SW480 (cell line): ENCODE measurements around the gene SNX27.
A peak's percentile ranks its signal among the peaks of the same experiment; 100 is the strongest.
"Not testable (repeated sequence)": the region's sequence is repeated elsewhere in the genome, so short reads cannot be mapped to it uniquely, and the experiment has no call there.

Source experiments
- DNase-seq: peaks from one replicate; pipeline ENCODE4 v3.0.0-alpha.2; 2016; ENCODE audit warnings: low spot score

SNX27 gene

DNA sequence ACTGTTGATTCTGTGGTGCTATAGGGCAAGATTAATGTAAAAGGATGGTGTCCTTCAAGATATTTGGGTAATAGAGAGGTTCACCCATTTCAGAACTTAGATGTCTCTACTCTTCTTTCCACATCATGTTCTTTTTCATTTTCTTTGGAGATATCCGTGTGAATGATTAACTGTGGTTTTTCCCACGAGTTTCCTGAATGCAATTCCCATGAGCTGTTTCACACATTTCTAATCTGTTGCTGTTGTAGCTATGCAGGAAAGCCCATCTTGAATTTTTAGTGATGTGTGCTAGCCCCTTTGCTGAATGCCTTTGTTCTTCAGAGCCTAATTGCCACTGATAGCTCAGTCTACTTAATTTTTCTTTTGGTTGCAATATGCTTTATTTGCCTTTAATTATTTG, 27.6 kb downstream of the SNX27 start:
- DNase-seq, result peak; percentile 12

DNA sequence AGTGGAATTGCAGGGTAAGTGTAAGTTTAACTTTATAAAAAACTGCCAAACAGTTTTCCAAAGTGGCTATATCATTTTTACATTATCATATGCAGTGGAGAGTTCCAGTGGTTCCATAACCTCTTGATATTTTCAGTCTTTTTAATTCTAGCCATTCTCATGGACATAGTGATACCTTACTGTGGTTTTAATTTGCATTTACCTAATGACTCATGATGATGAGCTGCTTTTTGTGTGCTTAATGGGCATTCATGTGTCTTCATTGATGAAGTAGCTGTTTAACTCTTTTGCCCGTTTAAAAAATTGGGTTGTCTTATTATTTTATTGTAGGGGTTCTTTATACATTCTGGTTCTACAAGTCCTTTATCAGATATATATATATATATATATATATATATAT, 29.4 kb downstream of the SNX27 start:
- no peak for DNase-seq

GRCh38 chr1:151643085-151643484, 31.2 kb downstream of the SNX27 start:
- not testable (repeated sequence) for DNase-seq

- no peak for DNase-seq
Measured at GRCh38 chr1:151644001-151644400, 32.2 kb downstream of the SNX27 start.

- no peak for DNase-seq
Measured at GRCh38 chr1:151653397-151653796, 41.5 kb downstream of the SNX27 start.

- DNase-seq, result no peak
Measured at GRCh38 chr1:151655371-151655770, 43.5 kb downstream of the SNX27 start.

- DNase-seq, result no peak
Measured at GRCh38 chr1:151661751-151662150, 49.9 kb downstream of the SNX27 start.

- no peak for DNase-seq
Measured at GRCh38 chr1:151668090-151668489, 56.2 kb downstream of the SNX27 start.

DNA sequence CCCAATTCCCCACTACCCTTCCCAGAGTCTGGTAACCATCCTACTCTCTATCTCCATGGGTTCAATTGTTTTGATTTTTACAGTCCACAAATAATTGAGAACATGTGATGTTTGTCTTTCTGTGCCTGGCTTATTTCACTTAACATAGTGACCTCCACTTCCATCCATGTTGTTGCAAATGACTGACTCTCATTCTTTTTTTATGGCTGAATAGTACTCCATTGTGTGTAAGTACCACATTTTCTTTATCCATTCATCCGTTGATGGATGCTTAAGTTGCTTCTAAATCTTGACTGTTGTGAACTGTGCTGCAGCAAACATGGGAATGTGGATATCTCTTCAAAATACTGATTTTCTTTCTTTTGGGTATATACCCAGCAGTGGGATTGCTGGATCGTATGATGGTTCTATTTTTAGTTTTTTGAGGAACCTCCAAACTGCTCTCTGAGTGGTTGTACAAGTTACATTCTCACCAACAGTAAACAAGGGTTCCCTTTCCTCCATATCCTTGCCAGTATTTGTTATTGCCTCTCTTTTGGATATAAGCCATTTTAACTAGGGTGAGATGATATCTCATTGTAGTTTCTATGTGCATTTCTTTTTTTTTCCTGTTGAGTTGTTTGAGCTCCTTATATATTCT, 58.3 kb downstream of the SNX27 start:
- not testable (repeated sequence) for DNase-seq

GRCh38 chr1:151673407-151673806, 61.6 kb downstream of the SNX27 start:
- no peak for DNase-seq

DNA sequence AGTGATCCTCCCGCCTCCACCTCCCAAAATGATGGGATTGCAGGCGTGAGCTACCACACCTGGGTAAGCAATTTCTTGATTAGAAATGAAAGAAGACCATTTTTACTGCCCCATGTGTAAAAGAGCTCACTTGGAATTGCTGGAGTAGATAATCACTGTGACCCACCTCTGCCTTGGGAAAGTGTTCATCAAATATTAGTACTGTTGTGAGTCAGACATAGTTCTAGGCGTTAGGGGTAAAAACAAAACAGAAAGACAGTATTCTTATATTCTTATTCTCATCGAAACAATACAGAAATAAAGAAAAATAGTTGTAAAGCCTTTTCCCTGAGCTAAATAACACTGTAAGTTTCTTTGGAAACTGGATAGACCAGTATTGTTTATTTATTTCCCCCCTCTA, 68.5 kb downstream of the SNX27 start:
- no peak for DNase-seq

DNA sequence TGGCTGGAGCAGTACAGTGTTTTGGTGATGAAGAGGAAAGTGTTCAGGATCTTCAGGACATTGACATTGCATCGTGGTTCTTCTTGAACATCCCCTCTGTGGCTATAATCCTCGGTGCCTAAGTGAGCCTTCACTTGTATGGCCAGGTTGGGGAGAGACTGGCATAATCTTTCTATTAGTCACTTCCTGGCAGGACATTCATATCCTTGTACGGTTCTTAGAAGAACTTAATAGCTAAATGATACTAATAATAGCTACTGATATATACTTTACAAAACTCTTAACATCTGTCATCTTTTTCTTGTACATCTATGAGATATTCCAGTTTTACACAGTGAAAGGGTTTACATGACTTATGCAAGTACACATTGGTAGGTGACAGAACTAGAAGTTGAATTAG, 69.0 kb downstream of the SNX27 start:
- peak; percentile 53 for DNase-seq

GRCh38 chr1:151681923-151682322, 70.1 kb downstream of the SNX27 start:
- no peak for DNase-seq

DNA sequence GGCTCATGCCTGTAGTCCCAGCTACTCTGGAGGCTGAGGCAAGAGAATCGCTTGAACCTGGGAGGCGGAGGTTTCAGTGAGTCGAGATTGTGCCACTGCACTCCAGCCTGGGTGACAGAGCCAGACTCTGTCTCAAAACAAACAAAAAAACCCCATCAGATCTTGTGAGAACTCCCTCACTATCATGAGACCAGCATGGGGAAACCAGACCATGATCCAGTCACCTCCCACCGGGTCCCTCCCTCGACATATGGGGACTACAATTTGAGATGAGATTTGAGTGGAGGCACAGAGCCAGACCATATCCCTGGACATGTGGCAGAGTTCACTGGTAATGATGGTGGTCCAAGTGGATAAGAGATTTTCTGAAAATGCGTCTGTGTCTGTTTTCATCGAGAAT, 71.1 kb downstream of the SNX27 start:
- not testable (repeated sequence) for DNase-seq

- no peak for DNase-seq
Measured at GRCh38 chr1:151684128-151684527, 72.3 kb downstream of the SNX27 start.

DNA sequence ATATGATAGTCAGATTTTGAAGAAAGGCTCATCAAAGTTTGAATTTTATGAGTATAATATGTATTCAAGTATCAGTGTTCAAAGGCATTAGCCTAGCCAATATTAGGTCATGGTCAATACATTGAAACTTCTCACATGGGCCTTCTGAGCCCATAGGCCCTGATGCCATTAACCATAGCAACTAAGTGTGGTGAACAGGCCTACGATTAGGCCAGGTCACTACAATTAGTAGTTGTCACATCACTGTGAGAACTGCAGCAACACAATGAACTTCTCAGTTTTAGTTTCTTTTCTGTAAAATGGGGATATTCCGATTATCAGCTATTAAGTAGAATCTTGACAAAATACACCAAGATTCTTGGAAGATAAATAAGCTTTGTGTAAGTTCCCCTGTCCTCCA, 74.7 kb downstream of the SNX27 start:
- DNase-seq, result no peak

- DNase-seq, result no peak
Measured at GRCh38 chr1:151689494-151689893, 77.6 kb downstream of the SNX27 start.

DNA sequence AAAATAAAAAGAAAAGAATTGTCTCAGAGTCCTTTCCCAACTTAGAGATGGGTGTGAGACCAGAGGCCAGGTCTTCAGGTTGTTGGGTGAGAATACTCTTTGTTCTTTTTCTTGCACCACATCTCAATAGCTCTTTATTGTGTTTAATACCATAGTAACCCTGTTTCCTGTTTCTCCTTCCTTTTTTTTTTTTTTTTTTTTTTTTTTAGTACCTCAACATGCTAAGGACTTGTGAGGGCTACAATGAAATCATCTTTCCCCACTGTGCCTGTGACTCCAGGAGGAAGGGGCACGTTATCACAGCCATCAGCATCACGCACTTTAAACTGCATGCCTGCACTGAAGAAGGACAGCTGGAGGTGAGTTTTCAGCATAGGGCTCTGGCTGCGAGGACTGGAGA, 80.4 kb downstream of the SNX27 start:
- DNase-seq, result no peak

- DNase-seq, result peak; percentile 36
Measured at GRCh38 chr1:151693057-151693651, 81.3 kb downstream of the SNX27 start.

GRCh38 chr1:151701515-151701914, 89.7 kb downstream of the SNX27 start:
- no peak for DNase-seq

- DNase-seq, result no peak
Measured at GRCh38 chr1:151702936-151703335, 91.1 kb downstream of the SNX27 start.

DNA sequence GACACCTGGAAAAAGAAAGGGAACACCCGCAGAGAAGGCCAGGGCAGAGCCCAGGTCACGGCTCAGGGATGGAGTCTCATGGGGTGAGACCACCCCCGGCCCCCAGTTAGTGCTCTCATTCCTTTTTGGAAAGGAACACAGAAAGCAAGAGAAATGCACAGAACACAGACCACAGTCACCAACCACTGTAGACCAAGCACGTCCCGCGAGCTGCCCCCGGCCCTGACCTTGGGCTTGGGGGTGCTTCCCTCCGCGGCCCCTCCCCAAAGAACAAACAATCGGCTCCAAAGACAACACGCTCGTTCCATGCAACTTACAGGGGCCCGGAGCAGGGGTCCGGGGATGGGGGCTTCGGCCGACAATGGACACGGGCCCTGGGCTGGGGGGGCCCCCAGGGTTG, 92.0 kb downstream of the SNX27 start:
- DNase-seq, result no peak

DNA sequence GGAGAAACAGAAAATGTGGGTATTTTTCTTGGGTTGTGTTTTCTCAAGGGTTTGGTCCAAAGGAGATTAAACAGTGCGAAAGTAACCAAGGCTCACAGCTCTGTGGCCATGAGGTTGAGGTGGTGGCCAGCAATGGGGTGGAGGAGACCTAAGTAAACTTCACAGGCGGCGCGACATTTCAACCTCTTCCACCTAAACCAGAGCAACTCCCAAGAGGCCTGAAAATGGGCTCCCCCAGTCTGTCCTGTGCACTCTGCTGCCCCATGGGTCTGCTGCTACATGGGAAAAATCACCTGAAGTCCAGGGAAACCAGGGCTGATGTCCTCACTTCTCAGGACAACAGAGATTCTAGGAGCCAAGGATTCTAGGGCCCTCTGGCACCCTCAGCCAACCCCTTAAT, 92.4 kb downstream of the SNX27 start:
- DNase-seq, result no peak

GRCh38 chr1:151705146-151705545, 93.3 kb downstream of the SNX27 start:
- DNase-seq, result no peak
